Erythroblast (primary cell): ENCODE data around the gene RICTOR.

Source experiments
- GATA1 ChIP-seq: IDR thresholded peaks from 2 replicates; pipeline ENCODE4 v1.6.1; 2011; ENCODE audit warnings: low read depth, mild to moderate bottlenecking, control low read depth, low read length, moderate library complexity
- POLR2A ChIP-seq: IDR thresholded peaks from 2 replicates; pipeline ENCODE4 v1.6.1; 2011; ENCODE audit warnings: mild to moderate bottlenecking, low read length

- TF ChIP-seq GATA1 (no peak), POLR2A (no peak)
Measured at GRCh38 chr5:39102684-39103155, 28.5 kb upstream of the RICTOR start.
